HG03135 (cell line): ENCODE data around the gene ATG14.
"Not testable (repeated sequence)": the region's sequence is repeated elsewhere in the genome, so short reads cannot be mapped to it uniquely, and the experiment has no call there.

Experiments used
- ATAC-seq: cut with Tn5 transposase; IDR thresholded peaks from one replicate; pipeline ENCODE4 v1.9.1; 2021; ENCODE audit warnings: mild to moderate bottlenecking, moderate library complexity; ENCODE audit not compliant: unreplicated experiment

ATG14 gene

GRCh38 chr14:55434805-55435174 is 23.2 kb upstream of the ATG14 start:
- no peak for ATAC-seq

GRCh38 chr14:55433880-55434804 is 22.5 kb upstream of the ATG14 start:
- ATAC-seq, result no peak

- ATAC-seq, result no peak
These were observed 21.0 kb upstream of the ATG14 start for GRCh38 chr14:55432628-55433027.

- ATAC-seq, result no peak
These were observed 18.5 kb upstream of the ATG14 start for GRCh38 chr14:55430024-55430690.

GRCh38 chr14:55427439-55427838 is 15.8 kb upstream of the ATG14 start:
- ATAC-seq, result no peak

- ATAC-seq, result no peak
These were observed 15.3 kb upstream of the ATG14 start for GRCh38 chr14:55426891-55427290.

GRCh38 chr14:55425091-55425490 is 13.5 kb upstream of the ATG14 start:
- ATAC-seq, result no peak

GRCh38 chr14:55423969-55424368 is 12.3 kb upstream of the ATG14 start:
- no peak for ATAC-seq

GRCh38 chr14:55422338-55422737 is 10.7 kb upstream of the ATG14 start:
- ATAC-seq, result not testable (repeated sequence)

- ATAC-seq, result no peak
These were observed 8.0 kb upstream of the ATG14 start for GRCh38 chr14:55419663-55420062.

- no peak for ATAC-seq
These were observed 6.8 kb upstream of the ATG14 start for GRCh38 chr14:55418411-55418810.

GRCh38 chr14:55417955-55418354 is 6.3 kb upstream of the ATG14 start:
- no peak for ATAC-seq

GRCh38 chr14:55416866-55417265 is 5.2 kb upstream of the ATG14 start:
- ATAC-seq, result no peak

GRCh38 chr14:55414551-55414950 is 2.9 kb upstream of the ATG14 start:
- ATAC-seq, result no peak

- no peak for ATAC-seq
These were observed 1.0 kb upstream of the ATG14 start for GRCh38 chr14:55412676-55413075.

- ATAC-seq, result no peak
These were observed 754 bp downstream of the ATG14 start for GRCh38 chr14:55410876-55411275.

- ATAC-seq, result no peak
These were observed 7.3 kb downstream of the ATG14 start for GRCh38 chr14:55404173-55404854.

GRCh38 chr14:55401751-55402150 is 9.9 kb downstream of the ATG14 start:
- ATAC-seq, result no peak

- no peak for ATAC-seq
These were observed 11.8 kb downstream of the ATG14 start for GRCh38 chr14:55399852-55400251.

- no peak for ATAC-seq
These were observed 12.4 kb downstream of the ATG14 start for GRCh38 chr14:55399183-55399582.

GRCh38 chr14:55398679-55399078 is 13.0 kb downstream of the ATG14 start:
- ATAC-seq, result no peak

- ATAC-seq, result no peak
These were observed 22.3 kb downstream of the ATG14 start for GRCh38 chr14:55389330-55389729.
